ENCODE measurements around the gene STAG3. TPM values are rescaled to one million over a fixed set of nuclear protein-coding genes. Genes with fewer than 3 reads are reported as not detected.
"Not testable (repeated sequence)": the region's sequence is repeated elsewhere in the genome, so short reads cannot be mapped to it uniquely, and the experiment has no call there.

STAG3 gene
- total RNA-seq, 1 donor from 2014 or later, result 0.36 TPM

- peak; percentile 11 for DNase-seq (ENCODE audit: low read depth)
- not testable (repeated sequence) for H2AFZ ChIP-seq (ENCODE audit: low read depth, low read length); H3K36me3 ChIP-seq (ENCODE audit: insufficient read depth, low read length); H3K9me3 Mint-ChIP-seq (ENCODE audit: unreplicated experiment); H3K9me3 ChIP-seq (ENCODE audit: insufficient read depth, low read depth, low read length); H3K36me3 Mint-ChIP-seq (ENCODE audit: low read depth, unreplicated experiment); H3K27ac Mint-ChIP-seq (ENCODE audit: unreplicated experiment); H3K9ac ChIP-seq (ENCODE audit: low read length); H3K4me2 ChIP-seq (ENCODE audit: low read length); H3K27me3 ChIP-seq (ENCODE audit: insufficient read depth, low read length); H3K79me2 ChIP-seq (ENCODE audit: insufficient read depth, low read length); FAIRE-seq; H3K27me3 Mint-ChIP-seq (ENCODE audit: low read depth, unreplicated experiment); H3K4me3 ChIP-seq (ENCODE audit: insufficient read depth, low read depth, low read length); H3K27ac ChIP-seq (ENCODE audit: low read depth, low read length); H3K4me3 Mint-ChIP-seq (ENCODE audit: unreplicated experiment); H3K4me1 ChIP-seq (ENCODE audit: insufficient read depth, low read length)
- peaks cover 12% of the 10 kb centered on the region for H3K4me1 Mint-ChIP-seq (ENCODE audit: low read depth, unreplicated experiment)
- H4K20me1 ChIP-seq (ENCODE audit: insufficient read depth, low read length), result peaks cover 36% of the 10 kb centered on the region
Observed at GRCh38 chr7:100243385-100243784, 65.7 kb downstream of the STAG3 start.

GRCh38 chr7:100244988-100245605 lies 67.4 kb downstream of the STAG3 start:
- not testable (repeated sequence) for H3K27me3 ChIP-seq (ENCODE audit: insufficient read depth, low read length); H3K4me1 ChIP-seq (ENCODE audit: insufficient read depth, low read length); H3K36me3 ChIP-seq (ENCODE audit: insufficient read depth, low read length); DNase-seq (ENCODE audit: low read depth); H3K27me3 Mint-ChIP-seq (ENCODE audit: low read depth, unreplicated experiment); H3K9me3 Mint-ChIP-seq (ENCODE audit: unreplicated experiment); H3K36me3 Mint-ChIP-seq (ENCODE audit: low read depth, unreplicated experiment); H3K79me2 ChIP-seq (ENCODE audit: insufficient read depth, low read length); FAIRE-seq; H2AFZ ChIP-seq (ENCODE audit: low read depth, low read length); H3K9me3 ChIP-seq (ENCODE audit: insufficient read depth, low read depth, low read length); H3K4me2 ChIP-seq (ENCODE audit: low read length); H3K9ac ChIP-seq (ENCODE audit: low read length); H3K27ac ChIP-seq (ENCODE audit: low read depth, low read length); H3K4me3 ChIP-seq (ENCODE audit: insufficient read depth, low read depth, low read length); H3K4me3 Mint-ChIP-seq (ENCODE audit: unreplicated experiment)
- peak overlapping the region; percentile 26 for H3K27ac Mint-ChIP-seq (ENCODE audit: unreplicated experiment)
- peaks cover 12% of the 10 kb centered on the region for H3K4me1 Mint-ChIP-seq (ENCODE audit: low read depth, unreplicated experiment)
- peaks cover 35% of the 10 kb centered on the region for H4K20me1 ChIP-seq (ENCODE audit: insufficient read depth, low read length)

DNA sequence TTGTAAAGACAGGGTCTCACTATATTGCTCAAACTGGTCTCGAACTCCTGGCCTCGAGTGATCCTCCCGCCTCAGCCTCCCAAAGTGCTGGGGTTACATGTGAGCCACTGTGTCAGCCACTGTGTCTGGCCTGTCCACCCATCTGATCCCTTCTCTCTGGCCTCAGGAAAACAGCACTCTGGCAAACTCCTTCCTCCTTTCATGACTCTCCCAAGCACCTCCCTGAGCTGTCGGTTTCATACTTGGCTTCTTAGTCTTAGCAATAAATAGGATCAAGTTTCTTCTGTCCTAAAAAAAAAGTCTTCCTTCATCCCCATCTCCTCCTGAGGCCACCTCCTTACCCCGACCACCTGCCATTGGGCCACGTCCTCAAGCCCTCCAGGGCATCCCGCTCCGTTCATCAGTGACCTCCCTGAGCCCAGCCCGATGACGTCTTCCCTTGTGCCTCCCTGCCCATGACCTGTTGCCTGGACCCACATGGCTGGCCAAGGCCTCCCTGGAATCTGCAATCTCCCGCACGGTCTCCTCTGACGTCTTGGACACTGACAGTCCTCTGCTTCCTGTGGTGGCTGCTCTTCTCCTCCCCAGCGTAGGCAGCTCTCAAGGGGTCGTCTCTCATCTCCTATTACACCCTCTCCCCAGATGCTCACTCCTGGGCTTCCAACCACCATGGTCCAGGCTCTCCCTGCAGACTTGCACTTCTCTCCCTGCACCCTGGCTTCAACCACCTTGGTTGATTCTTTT lies 68.6 kb downstream of the STAG3 start:
- H3K4me3 ChIP-seq (ENCODE audit: insufficient read depth, low read depth, low read length); H3K27me3 Mint-ChIP-seq (ENCODE audit: low read depth, unreplicated experiment); H3K9me3 ChIP-seq (ENCODE audit: insufficient read depth, low read depth, low read length); H3K4me2 ChIP-seq (ENCODE audit: low read length); H3K27ac ChIP-seq (ENCODE audit: low read depth, low read length); H3K9ac ChIP-seq (ENCODE audit: low read length); H3K27ac Mint-ChIP-seq (ENCODE audit: unreplicated experiment); H2AFZ ChIP-seq (ENCODE audit: low read depth, low read length); DNase-seq (ENCODE audit: low read depth); FAIRE-seq; H3K36me3 Mint-ChIP-seq (ENCODE audit: low read depth, unreplicated experiment); H3K9me3 Mint-ChIP-seq (ENCODE audit: unreplicated experiment); H3K79me2 ChIP-seq (ENCODE audit: insufficient read depth, low read length); H3K36me3 ChIP-seq (ENCODE audit: insufficient read depth, low read length); H3K4me3 Mint-ChIP-seq (ENCODE audit: unreplicated experiment); H3K4me1 ChIP-seq (ENCODE audit: insufficient read depth, low read length); H3K27me3 ChIP-seq (ENCODE audit: insufficient read depth, low read length): not testable (repeated sequence)
- H3K4me1 Mint-ChIP-seq (ENCODE audit: low read depth, unreplicated experiment), result peaks cover 12% of the 10 kb centered on the region
- H4K20me1 ChIP-seq (ENCODE audit: insufficient read depth, low read length), result peaks cover 39% of the 10 kb centered on the region

GRCh38 chr7:100246865-100247137 lies 69.1 kb downstream of the STAG3 start:
- not testable (repeated sequence) for H3K9ac ChIP-seq (ENCODE audit: low read length); H3K27ac ChIP-seq (ENCODE audit: low read depth, low read length); H3K9me3 ChIP-seq (ENCODE audit: insufficient read depth, low read depth, low read length); H3K36me3 Mint-ChIP-seq (ENCODE audit: low read depth, unreplicated experiment); H3K27ac Mint-ChIP-seq (ENCODE audit: unreplicated experiment); FAIRE-seq; H3K4me3 ChIP-seq (ENCODE audit: insufficient read depth, low read depth, low read length); H3K79me2 ChIP-seq (ENCODE audit: insufficient read depth, low read length); H3K36me3 ChIP-seq (ENCODE audit: insufficient read depth, low read length); H3K27me3 ChIP-seq (ENCODE audit: insufficient read depth, low read length); H3K9me3 Mint-ChIP-seq (ENCODE audit: unreplicated experiment); H3K4me1 ChIP-seq (ENCODE audit: insufficient read depth, low read length); H3K4me2 ChIP-seq (ENCODE audit: low read length); H3K4me3 Mint-ChIP-seq (ENCODE audit: unreplicated experiment); DNase-seq (ENCODE audit: low read depth); H2AFZ ChIP-seq (ENCODE audit: low read depth, low read length); H3K27me3 Mint-ChIP-seq (ENCODE audit: low read depth, unreplicated experiment)
- H4K20me1 ChIP-seq (ENCODE audit: insufficient read depth, low read length), result peaks cover 39% of the 10 kb centered on the region
- peaks cover 12% of the 10 kb centered on the region for H3K4me1 Mint-ChIP-seq (ENCODE audit: low read depth, unreplicated experiment)

Data from astrocyte (in vitro differentiated cells and primary cell).